ENCODE measurements around the gene NLN.

GRCh38 chr5:65837139-65837538 lies 115.1 kb downstream of the NLN start:
- no peak for TF ChIP-seq POLR2AphosphoS5 (IDR thresholded peaks at IDR 0.05)
- no peak for TF ChIP-seq POLR2A (IDR thresholded peaks at IDR 0.05)
- TF ChIP-seq CTCF (IDR thresholded peaks at IDR 0.05): no peak

All from breast epithelium (tissue), 3 donors.